GM13977 (cell line): Measurements from ENCODE around the gene SLC48A1.

Source experiments
- DNase-seq: peaks from one replicate; pipeline ENCODE4 v3.0.0; 2012; ENCODE audit warnings: low spot score
- CTCF ChIP-seq: IDR thresholded peaks from 2 replicates; pipeline ENCODE4 v1.5.1; 2012; ENCODE audit warnings: mild to moderate bottlenecking, control low read depth; ENCODE audit not compliant: insufficient read depth; ENCODE audit errors: extremely low read depth, missing control alignments
- in situ Hi-C: fragments of 300-500 bp; cut with MboI; formaldehyde crosslinking; loops from one replicate; pipeline ENCODE4 v1.12.0; 2022; ENCODE audit warnings: low sequenced_read_pairs, low pct_unique_long_range_greater_than_20kb, mixed read lengths, inconsistent platforms; ENCODE audit not compliant: unreplicated experiment

The SLC48A1 gene

GRCh38 chr12:47754881-47755280, 18.2 kb upstream of the SLC48A1 start:
- no peak for TF ChIP-seq CTCF
- DNase-seq, result no peak
- in situ Hi-C loops, result no loop called here

GRCh38 chr12:47755655-47756562, 17.1 kb upstream of the SLC48A1 start:
- TF ChIP-seq CTCF, result no peak
- in situ Hi-C loops, result no loop called here
- DNase-seq, result peak; percentile 85

GRCh38 chr12:47757364-47757839, 15.6 kb upstream of the SLC48A1 start:
- in situ Hi-C loops, result no loop called here
- DNase-seq, result no peak
- no peak for TF ChIP-seq CTCF

- no peak for TF ChIP-seq CTCF
- no peak for DNase-seq
- in situ Hi-C loops, result no loop called here
Measured at GRCh38 chr12:47757840-47758583, 15.0 kb upstream of the SLC48A1 start.

GRCh38 chr12:47758584-47758833, 14.5 kb upstream of the SLC48A1 start:
- DNase-seq, result no peak
- in situ Hi-C loops, result no loop called here
- no peak for TF ChIP-seq CTCF

- in situ Hi-C loops, result no loop called here
- peak; percentile 86 for DNase-seq
- peak; percentile 63 for TF ChIP-seq CTCF
Measured at GRCh38 chr12:47758834-47759690, 14.0 kb upstream of the SLC48A1 start, which contains the start of gene RAPGEF3. RAPGEF3 (minus strand) TSS chr12:47758880; CDS start chr12:47758556, 324 bp downstream.
